GM12873 (cell line): Measurements from ENCODE around the gene PLBD1.
A peak's percentile ranks its signal among the peaks of the same experiment; 100 is the strongest.

ENCODE experiments used
- TF ChIP-seq, protein P1 (sequence below): IDR thresholded peaks from 2 replicates; pipeline ENCODE4 v1.5.1; 2012; ENCODE audit warnings: low read depth, mild to moderate bottlenecking, moderate library complexity, low read length, control low read depth; ENCODE audit not compliant: insufficient read depth; ENCODE audit errors: missing control alignments

Gene PLBD1

DNA sequence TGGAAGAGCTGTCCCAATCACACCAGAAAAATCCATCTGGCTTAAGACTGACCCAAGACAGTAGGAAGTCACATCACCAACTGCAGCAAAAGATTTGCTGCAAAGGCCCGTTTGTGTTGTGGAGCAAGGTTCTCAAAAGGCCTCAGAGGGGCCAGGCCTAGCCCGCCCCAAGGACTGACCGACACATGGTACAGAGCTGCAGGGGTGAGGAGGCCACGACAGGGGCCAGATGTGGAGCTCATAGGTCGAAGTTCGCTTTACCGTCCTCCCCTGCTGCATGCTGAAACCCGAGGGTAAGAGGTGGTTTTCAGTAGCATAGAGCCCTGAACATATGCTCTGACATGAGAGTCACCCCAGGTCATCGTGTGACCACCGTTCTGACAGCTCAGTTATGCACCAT, 35.5 kb downstream of the PLBD1 start:
- TF ChIP-seq, protein P1, sequence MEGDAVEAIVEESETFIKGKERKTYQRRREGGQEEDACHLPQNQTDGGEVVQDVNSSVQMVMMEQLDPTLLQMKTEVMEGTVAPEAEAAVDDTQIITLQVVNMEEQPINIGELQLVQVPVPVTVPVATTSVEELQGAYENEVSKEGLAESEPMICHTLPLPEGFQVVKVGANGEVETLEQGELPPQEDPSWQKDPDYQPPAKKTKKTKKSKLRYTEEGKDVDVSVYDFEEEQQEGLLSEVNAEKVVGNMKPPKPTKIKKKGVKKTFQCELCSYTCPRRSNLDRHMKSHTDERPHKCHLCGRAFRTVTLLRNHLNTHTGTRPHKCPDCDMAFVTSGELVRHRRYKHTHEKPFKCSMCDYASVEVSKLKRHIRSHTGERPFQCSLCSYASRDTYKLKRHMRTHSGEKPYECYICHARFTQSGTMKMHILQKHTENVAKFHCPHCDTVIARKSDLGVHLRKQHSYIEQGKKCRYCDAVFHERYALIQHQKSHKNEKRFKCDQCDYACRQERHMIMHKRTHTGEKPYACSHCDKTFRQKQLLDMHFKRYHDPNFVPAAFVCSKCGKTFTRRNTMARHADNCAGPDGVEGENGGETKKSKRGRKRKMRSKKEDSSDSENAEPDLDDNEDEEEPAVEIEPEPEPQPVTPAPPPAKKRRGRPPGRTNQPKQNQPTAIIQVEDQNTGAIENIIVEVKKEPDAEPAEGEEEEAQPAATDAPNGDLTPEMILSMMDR = no peak

DNA sequence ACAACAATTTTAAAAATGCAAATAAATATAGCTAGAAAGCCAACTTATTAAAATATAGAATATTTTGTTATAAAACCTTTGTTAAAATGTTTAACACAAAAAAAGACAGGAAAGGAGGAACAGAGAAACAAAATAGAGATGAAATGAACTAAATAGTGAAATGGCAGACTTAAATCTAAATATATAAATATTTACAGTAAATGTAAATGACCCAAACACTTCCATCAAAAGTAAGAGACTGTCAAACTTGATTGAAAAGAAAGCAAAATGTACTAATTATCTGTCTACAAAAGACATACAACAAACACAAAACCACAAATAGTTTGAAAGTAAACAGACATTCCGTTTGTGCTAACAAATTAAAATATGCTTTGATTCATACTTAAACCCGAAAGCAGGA, 41.7 kb downstream of the PLBD1 start:
- TF ChIP-seq, protein P1 = no peak

DNA sequence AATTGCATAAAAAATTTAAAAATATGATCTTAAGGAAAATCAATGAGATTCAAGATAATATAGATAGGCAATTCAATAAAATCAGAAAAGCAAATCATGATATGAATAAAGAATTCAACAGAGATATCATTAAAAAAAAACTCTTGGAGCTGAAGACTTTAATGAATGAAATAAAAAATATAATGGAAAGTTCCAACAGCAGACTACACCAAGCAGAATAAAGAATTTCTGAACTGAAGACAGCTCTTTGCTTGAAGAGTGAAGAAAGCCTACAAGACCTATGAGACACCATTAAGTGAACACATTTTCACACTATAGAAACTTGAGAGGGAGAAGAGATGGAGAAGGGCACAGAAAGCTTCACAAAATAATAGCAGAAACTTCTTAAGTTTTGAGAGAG, 45.9 kb downstream of the PLBD1 start:
- TF ChIP-seq, protein P1 = no peak

DNA sequence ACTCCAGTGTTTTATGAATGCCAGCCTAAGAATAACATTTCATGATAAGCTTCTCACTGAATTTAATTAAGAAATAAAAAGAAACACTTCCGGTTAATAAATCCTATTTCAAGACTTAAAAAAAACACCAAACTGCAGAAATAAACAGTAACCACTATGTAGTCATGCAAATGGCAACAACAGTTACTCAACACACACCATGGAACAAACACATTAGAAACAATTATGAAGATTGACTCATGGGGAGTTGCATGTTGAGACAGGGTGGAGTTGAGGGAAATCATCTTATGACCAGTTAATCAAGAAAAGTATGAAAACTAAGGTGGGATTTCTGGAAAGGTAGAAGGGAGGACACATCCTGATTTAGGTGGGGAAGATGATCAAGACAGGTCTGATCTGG, 52.7 kb downstream of the PLBD1 start:
- TF ChIP-seq, protein P1 = no peak

DNA sequence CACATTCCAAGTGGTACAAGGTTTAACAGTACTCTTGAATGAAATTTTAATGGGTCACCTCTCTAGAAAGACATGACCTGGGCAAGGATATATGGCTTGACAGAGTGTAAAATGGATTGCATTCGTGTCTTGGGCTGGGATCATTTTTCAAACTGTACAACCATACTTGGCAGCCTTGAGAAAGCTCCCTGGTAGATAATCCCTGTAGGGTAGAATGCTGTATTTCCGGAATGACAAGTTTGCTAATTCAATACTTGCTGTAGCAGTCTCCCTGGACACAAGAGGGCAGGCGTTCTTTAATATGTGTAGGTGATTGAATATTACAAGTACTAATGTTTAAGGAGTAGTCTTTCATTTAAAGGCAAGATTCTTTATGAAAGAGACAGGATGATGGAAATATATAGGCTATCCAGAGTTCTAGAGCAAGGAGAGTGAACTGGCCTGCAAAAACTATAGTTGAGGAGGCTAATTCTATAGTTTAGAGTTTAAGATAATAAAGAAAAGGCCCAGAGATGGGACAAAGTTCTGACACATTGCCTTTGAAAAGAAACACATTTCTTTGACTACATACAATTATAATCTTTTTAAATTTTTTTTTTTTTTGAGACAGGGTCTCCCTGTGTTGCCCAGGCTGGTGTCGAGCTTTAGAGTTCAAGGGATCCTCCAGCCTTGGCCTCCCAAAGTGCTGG, 53.4 kb downstream of the PLBD1 start:
- TF ChIP-seq, protein P1 = peak; percentile 40

DNA sequence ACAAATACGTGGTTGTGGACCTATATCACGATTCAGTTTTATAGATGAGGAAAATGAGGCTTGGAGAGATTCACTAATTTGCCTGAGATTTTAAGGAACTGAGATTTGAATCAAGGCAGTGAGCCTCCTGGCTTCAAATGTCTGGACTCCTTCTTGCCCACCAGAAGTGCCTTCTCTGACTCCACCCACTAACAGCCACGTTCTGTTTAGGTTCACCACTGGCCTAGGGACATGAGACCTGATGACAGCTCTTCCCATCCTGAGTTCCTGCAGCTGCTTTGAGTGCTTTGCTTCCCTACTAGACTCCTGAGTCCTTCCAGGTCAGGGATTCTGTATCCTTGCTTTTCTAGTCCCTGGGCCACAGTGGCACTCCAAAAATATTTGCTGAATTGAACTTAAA, 57.1 kb downstream of the PLBD1 start:
- TF ChIP-seq, protein P1 = no peak

DNA sequence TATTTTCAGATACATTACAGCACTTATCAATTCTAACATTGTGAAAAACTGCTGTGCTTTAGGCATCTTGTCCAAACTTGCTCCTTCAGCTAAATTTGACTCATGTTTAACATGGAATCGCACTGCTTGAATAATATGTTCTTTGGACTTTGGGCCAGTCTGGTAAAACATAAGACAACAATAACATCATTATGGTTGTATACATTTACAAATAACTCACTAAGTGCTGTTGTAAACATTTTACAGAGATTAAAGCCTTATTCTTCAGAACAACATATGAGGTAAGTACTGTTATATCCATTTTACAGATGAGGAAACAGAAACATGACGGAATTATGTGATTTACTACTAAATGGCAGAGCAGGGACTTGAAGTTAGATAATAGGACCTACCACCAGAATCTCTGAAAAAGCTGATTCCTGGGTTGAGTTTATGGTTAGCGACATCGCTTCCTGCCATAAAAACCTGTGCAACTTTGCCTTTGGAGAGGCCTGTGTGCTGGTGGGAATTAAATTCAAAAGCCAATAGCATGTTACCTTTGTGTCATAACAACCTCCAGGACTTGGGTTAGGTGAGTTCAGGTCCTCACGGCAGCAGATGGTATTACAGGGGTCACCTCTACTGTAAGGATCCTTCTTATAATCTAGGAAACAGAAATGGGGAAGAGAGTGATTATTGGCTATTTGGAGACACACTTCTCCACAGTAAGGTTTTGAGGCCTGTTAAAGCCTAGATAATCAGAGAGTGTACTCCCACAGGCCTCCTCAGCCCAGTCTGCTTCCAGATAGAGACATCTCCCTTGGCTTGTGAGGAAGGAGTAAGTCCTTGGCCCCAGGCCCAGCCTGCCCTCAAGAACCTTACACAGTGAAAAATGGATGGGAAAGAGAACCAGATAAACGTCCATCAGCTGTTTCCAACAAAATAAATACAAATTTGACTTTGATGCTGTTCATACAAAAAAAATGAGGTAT, 61.8 kb downstream of the PLBD1 start:
- TF ChIP-seq, protein P1 = no peak
